DOHH2 (cell line): ENCODE data around the gene TSHZ1.

Source experiments
- H3F3A ChIP-seq: fragments of 200-600 bp; sonication (generic), shearing (Covaris generic); 2 replicates; pipeline ENCODE4 v1.6.0; 2016; ENCODE audit warnings: antibody characterized with exemption, mild to moderate bottlenecking; ENCODE audit not compliant: control insufficient read depth, insufficient read depth
- H3K27ac ChIP-seq: fragments of 200-600 bp; sonication (generic); 2 replicates; pipeline ENCODE4 v1.5.1; 2014; ENCODE audit warnings: low read depth, mild to moderate bottlenecking, low read length, moderate library complexity
- H3K27me3 ChIP-seq: fragments of 200-600 bp; sonication (generic); 2 replicates; pipeline ENCODE4 v1.6.1; 2014; ENCODE audit warnings: mild to moderate bottlenecking, low read length, mixed read lengths; ENCODE audit not compliant: control insufficient read depth
- H3K36me3 ChIP-seq: fragments of 200-600 bp; sonication (generic); 2 replicates; pipeline ENCODE4 v1.6.1; 2014; ENCODE audit warnings: mild to moderate bottlenecking, low read length, moderate library complexity, mixed read lengths; ENCODE audit not compliant: control insufficient read depth
- H3K4me1 ChIP-seq: fragments of 200-600 bp; sonication (generic); 2 replicates; pipeline ENCODE4 v1.6.1; 2014; ENCODE audit warnings: mild to moderate bottlenecking, low read length, mixed read lengths; ENCODE audit not compliant: control insufficient read depth
- H3K4me2 ChIP-seq: fragments of 200-600 bp; sonication (generic); 2 replicates; pipeline ENCODE4 v1.6.0; 2014; ENCODE audit warnings: mild to moderate bottlenecking, low read length, moderate library complexity
- H3K4me3 ChIP-seq: fragments of 200-600 bp; sonication (generic); 2 replicates; pipeline ENCODE4 v1.5.1; 2014; ENCODE audit warnings: mild to moderate bottlenecking, low read length, mixed read lengths
- H3K79me2 ChIP-seq: fragments of 200-600 bp; sonication (generic); 2 replicates; pipeline ENCODE4 v1.6.1; 2014; ENCODE audit warnings: mild to moderate bottlenecking, low read length, mixed read lengths; ENCODE audit not compliant: control insufficient read depth
- H3K9me2 ChIP-seq: fragments of 200-600 bp; sonication (generic); replicated peaks from 2 replicates; pipeline ENCODE4 v1.6.1; 2014; ENCODE audit warnings: mild to moderate bottlenecking, low read length, mixed read lengths; ENCODE audit not compliant: control insufficient read depth
- H3K9me3 ChIP-seq: fragments of 200-600 bp; sonication (generic); 2 replicates; pipeline ENCODE4 v1.6.1; 2014; ENCODE audit warnings: antibody characterized with exemption, low read length, mixed read lengths; ENCODE audit not compliant: control insufficient read depth, insufficient read depth
- H4K20me1 ChIP-seq: fragments of 200-600 bp; sonication (generic); 2 replicates; pipeline ENCODE4 v1.6.0; 2014; ENCODE audit warnings: low read depth, mild to moderate bottlenecking, antibody characterized with exemption, low read length, moderate library complexity; ENCODE audit not compliant: control insufficient read depth, insufficient read depth
- EZH2phosphoT487 ChIP-seq: fragments of 200-600 bp; sonication (generic); IDR thresholded peaks from 2 replicates; pipeline ENCODE4 v1.6.1; 2017; ENCODE audit warnings: borderline replicate concordance, mild to moderate bottlenecking, antibody characterized with exemption, low read length, moderate library complexity, mixed read lengths
- TF ChIP-seq, protein P1 (sequence below): fragments of 200-600 bp; sonication (generic); IDR thresholded peaks from one replicate; pipeline ENCODE4 v1.5.1; 2014; ENCODE audit warnings: antibody characterized with exemption, mild to moderate bottlenecking, low read depth, low read length; ENCODE audit not compliant: poor library complexity, severe bottlenecking

TSHZ1 gene

DNA sequence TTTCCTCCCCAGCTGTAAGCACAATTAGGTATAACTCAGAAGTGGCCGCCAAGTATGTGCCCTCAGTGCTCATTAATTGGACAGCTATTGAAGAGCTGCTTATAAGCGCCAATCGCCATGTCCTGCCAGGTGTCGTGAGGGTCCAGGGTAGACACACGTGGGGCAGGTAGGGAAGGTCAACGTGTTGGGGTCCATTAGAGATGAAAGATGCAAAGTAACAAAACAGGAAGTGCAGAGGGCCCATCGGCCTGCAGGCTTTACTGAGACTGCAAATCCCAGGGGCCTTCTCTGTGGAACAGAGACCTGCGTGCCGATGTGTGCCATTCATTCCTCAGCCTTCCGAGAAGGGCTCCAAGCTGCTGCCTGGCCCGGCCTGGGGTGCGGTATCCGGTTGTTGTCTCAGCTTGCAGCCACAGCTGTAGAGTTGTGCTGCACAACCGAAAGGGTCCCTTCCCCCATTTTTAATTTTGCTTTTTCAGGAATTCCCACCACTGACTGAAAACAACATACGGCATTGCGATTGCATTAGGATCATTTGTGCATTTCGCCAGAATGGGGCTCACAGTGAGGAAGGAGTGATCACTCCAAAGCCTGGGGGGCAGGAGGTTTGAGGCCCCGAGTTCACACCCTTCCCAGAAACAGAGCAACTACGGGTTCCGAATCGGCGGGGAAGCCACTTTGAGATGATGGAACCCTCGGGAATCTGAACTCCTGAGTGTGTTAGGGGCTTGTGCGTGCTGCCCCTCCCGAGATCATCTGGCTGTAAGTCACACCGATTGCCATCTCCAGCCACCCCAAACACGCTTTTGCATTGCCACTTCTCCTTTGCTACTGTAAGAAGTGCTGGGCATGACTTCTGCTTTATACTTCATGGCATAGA, 94.3 kb downstream of the TSHZ1 start:
- H3K9me2 ChIP-seq = no peaks in the 10 kb centered on the region
- no peak overlapping the region for H3K27ac ChIP-seq
- H3K4me2 ChIP-seq = no peak overlapping the region
- no peak overlapping the region for H3K4me3 ChIP-seq
- no peaks in the 10 kb centered on the region for H3K4me1 ChIP-seq
- H3F3A ChIP-seq = no peaks in the 10 kb centered on the region
- H3K36me3 ChIP-seq = no peaks in the 10 kb centered on the region
- H3K79me2 ChIP-seq = no peaks in the 10 kb centered on the region
- H3K9me3 ChIP-seq = no peaks in the 10 kb centered on the region
- H3K27me3 ChIP-seq = no peaks in the 10 kb centered on the region
- no peak for TF ChIP-seq EZH2phosphoT487
- TF ChIP-seq, protein P1, sequence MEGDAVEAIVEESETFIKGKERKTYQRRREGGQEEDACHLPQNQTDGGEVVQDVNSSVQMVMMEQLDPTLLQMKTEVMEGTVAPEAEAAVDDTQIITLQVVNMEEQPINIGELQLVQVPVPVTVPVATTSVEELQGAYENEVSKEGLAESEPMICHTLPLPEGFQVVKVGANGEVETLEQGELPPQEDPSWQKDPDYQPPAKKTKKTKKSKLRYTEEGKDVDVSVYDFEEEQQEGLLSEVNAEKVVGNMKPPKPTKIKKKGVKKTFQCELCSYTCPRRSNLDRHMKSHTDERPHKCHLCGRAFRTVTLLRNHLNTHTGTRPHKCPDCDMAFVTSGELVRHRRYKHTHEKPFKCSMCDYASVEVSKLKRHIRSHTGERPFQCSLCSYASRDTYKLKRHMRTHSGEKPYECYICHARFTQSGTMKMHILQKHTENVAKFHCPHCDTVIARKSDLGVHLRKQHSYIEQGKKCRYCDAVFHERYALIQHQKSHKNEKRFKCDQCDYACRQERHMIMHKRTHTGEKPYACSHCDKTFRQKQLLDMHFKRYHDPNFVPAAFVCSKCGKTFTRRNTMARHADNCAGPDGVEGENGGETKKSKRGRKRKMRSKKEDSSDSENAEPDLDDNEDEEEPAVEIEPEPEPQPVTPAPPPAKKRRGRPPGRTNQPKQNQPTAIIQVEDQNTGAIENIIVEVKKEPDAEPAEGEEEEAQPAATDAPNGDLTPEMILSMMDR = no peak
- no peaks in the 10 kb centered on the region for H4K20me1 ChIP-seq

DNA sequence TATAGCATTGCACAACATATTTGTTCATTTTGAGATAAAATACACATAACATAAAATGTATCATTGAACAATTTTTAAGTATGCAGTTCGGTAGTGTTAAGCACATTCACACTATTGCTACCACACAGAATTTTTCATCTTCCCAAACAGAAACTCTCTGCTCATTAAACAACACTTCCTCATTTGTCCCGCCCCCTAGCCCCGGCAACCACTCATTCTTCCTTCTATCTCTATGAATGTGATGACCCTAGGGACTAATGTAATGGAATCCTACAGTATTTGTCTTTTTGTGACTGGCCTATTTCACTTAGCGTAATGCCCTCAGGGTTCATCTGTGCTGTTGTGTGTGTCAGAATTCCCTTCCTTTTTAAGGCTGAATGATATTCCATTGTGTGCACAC, 95.4 kb downstream of the TSHZ1 start:
- Histone ChIP-seq H3K4me3 (no peak overlapping the region), H3K4me2 (no peak overlapping the region), H3K9me3 (no peaks in the 10 kb centered on the region), H4K20me1 (no peaks in the 10 kb centered on the region), H3K79me2 (no peaks in the 10 kb centered on the region), H3K9me2 (no peaks in the 10 kb centered on the region), H3K36me3 (no peaks in the 10 kb centered on the region), H3K27me3 (no peaks in the 10 kb centered on the region), H3K27ac (no peak overlapping the region), H3F3A (no peaks in the 10 kb centered on the region), H3K4me1 (no peaks in the 10 kb centered on the region)
- no peak for TF ChIP-seq EZH2phosphoT487
- TF ChIP-seq, protein P1 = no peak

DNA sequence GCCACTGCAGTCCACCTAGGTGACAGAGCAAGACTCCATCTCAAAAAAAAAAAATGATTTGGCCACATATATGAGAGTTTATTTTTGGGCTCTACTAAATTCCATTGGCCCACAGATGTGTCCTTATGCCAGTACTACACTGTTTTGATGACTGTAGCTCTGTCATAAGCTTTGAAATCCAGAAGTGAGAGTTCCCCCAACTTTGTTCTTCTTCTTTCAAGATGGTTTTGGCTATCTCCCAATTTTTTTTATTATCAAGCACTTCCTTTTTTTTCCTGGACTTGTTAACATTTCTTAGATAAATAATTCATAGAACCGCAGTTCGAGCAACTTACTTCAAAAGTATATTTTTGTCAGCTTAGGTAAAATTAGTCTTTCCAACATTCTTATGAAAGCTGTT, 96.9 kb downstream of the TSHZ1 start:
- Histone ChIP-seq H3F3A (no peaks in the 10 kb centered on the region), H3K36me3 (no peaks in the 10 kb centered on the region), H3K27ac (no peak overlapping the region), H3K79me2 (no peaks in the 10 kb centered on the region), H3K9me3 (no peaks in the 10 kb centered on the region), H3K4me3 (no peak overlapping the region), H4K20me1 (no peaks in the 10 kb centered on the region), H3K9me2 (no peaks in the 10 kb centered on the region), H3K4me1 (no peaks in the 10 kb centered on the region), H3K4me2 (no peak overlapping the region), H3K27me3 (no peaks in the 10 kb centered on the region)
- TF ChIP-seq EZH2phosphoT487 = no peak
- TF ChIP-seq, protein P1 = no peak
